ENCODE results near the gene AFDN. TPM values are rescaled to one million over a fixed set of nuclear protein-coding genes. Genes with fewer than 3 reads are reported as not detected.
A peak's percentile ranks its signal among the peaks of the same experiment; 100 is the strongest.

Gene AFDN
- total and polyA plus RNA-seq, 8 donors = 137 to 422 (median 284) TPM

DNA sequence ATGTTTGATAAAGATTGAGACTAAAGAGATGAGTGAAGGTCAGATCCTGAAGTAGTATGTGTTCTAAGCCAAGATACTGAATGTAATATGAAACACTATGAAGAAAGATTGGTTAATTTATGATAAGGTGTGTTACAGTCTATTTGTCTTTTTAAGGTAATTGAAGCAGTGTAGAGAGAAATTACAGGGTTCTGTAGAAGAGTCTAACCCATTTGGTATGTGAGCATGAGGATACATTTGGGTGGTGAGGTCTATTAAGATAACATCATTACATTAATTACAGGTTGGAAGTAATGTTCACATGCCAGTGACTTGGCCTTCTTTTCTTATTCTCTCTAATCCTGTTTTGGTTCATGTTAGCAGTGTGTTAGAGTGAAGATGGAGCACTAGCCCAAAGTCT is 61.4 kb downstream of the AFDN start:
- no peak overlapping the region for H3K4me3 ChIP-seq
- H3K9me3 ChIP-seq = no peaks in the 10 kb centered on the region
- H3K27ac ChIP-seq = no peak overlapping the region
- no peaks in the 10 kb centered on the region for H3K4me1 ChIP-seq
- no peaks in the 10 kb centered on the region for H3K27me3 ChIP-seq
- ATAC-seq (no peak), DNase-seq (no peak)
- peaks cover 0 to 21% of the 10 kb centered on the region in 2 donors for H3K36me3 ChIP-seq
- intact Hi-C loops (cut with DNase I) = no loop called here
- TF ChIP-seq, protein P1, sequence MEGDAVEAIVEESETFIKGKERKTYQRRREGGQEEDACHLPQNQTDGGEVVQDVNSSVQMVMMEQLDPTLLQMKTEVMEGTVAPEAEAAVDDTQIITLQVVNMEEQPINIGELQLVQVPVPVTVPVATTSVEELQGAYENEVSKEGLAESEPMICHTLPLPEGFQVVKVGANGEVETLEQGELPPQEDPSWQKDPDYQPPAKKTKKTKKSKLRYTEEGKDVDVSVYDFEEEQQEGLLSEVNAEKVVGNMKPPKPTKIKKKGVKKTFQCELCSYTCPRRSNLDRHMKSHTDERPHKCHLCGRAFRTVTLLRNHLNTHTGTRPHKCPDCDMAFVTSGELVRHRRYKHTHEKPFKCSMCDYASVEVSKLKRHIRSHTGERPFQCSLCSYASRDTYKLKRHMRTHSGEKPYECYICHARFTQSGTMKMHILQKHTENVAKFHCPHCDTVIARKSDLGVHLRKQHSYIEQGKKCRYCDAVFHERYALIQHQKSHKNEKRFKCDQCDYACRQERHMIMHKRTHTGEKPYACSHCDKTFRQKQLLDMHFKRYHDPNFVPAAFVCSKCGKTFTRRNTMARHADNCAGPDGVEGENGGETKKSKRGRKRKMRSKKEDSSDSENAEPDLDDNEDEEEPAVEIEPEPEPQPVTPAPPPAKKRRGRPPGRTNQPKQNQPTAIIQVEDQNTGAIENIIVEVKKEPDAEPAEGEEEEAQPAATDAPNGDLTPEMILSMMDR (IDR thresholded peaks at IDR 0.05) = no peak

DNA sequence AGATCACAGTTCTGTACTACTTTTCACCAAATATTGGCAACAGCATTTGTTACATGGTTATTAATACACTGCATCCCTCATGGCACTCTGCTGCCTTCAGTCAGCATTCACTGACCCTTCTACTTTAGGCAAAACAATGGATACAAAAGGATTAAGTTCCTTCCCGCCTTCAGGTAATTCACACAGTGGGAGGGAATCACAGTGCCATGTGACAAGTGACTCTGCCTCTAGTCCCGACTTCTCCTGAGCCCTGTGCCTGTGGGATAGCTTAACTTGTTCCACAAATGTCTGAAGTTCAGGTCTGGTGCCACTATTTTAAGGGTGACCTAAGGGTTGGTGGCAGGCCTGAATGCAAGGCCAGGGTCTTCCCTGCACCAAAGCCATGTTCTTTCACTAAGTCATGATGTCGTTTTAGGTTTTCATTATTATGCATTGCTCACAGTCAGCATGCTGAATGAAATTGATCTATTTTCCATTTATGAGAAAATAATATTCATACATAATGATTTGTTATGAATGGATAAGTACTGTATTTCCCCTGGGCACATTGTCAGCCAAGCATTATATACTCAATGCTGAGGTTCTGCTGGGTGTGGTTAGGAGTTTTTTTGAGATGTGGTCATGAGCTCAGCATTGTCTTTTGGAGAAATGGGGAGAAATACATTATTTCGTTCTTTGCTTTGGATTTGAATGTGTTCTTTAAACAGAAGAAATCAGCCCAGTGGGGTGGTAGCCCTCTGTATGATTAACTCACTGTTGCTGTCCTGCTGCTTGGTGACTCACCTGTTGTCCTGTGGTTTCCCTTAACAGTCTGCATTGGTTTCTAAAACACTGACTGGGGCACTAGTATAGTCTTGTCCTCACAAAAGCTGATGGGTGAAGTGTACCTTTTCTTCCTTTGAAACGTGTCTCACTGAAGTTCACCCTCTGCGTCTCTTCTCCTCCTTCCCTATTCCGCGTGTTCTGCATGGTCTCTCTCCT is 66.4 kb downstream of the AFDN start:
- intact Hi-C loops (cut with DNase I) = no loop called here
- Histone ChIP-seq H3K9me3 (no peaks in the 10 kb centered on the region), H3K4me1 (no peaks in the 10 kb centered on the region), H3K27ac (no peak overlapping the region), H3K36me3 (peaks cover 0 to 18% of the 10 kb centered on the region in 2 donors), H3K27me3 (no peaks in the 10 kb centered on the region), H3K4me3 (no peak overlapping the region)
- ATAC-seq (peak; percentile 60), DNase-seq (no peak)
- TF ChIP-seq, protein P1 (IDR thresholded peaks at IDR 0.05) = no peak

DNA sequence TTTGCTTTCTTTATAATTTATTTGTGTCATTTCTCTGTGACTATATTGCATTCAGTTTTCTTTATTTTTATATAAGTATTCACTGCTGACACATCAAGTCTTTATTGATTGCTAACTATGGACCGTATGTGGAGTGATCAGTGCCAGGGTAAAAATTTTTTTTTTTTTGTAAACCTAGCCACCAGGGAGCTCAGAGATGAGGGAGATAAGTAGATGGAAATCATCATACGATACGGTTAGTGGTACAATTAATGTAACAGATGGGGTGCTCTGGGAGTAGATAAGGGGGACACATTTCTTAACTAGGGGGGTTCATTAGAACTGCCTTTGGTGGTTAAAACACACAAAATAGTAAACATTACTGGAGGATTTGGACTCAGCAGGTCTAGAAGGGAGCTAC is 68.3 kb downstream of the AFDN start:
- H3K27ac ChIP-seq = peak overlapping the region in 1 of 2 donors; percentile 15

DNA sequence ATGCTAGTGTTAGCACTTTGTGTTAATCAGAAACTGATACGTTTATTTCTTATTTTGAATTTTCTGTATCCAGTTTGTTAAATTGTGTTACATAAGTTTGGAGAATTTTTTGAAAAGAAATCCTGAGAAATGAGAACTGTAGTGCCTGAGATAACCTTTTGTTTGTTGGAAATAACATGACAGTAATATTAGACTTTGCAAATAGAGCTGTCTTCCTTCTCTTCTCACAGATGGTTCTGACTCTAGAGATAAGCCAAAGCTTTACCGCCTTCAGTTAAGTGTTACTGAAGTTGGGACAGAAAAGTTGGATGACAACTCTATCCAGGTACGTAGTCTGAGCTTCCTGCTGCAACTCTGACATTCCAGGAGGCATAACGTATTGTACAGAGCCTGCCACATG is 69.9 kb downstream of the AFDN start:
- no peaks in the 10 kb centered on the region for H3K4me1 ChIP-seq
- TF ChIP-seq, protein P1 (IDR thresholded peaks at IDR 0.05) = no peak
- H3K36me3 ChIP-seq = peaks cover 0 to 12% of the 10 kb centered on the region in 2 donors
- H3K4me3 ChIP-seq = no peak overlapping the region
- DNase-seq (no peak), ATAC-seq (no peak)
- intact Hi-C loops (cut with DNase I) = no loop called here
- no peak overlapping the region for H3K27ac ChIP-seq
- no peaks in the 10 kb centered on the region for H3K9me3 ChIP-seq
- H3K27me3 ChIP-seq = no peaks in the 10 kb centered on the region

More for the DNA sequence above, 68.3 kb downstream of the AFDN start:
- Histone ChIP-seq H3K4me1 (no peaks in the 10 kb centered on the region), H3K4me3 (no peak overlapping the region), H3K27me3 (no peaks in the 10 kb centered on the region), H3K36me3 (peaks cover 0 to 18% of the 10 kb centered on the region in 2 donors), H3K9me3 (no peaks in the 10 kb centered on the region)
- TF ChIP-seq, protein P1 (IDR thresholded peaks at IDR 0.05) = no peak
- no peak for DNase-seq
- intact Hi-C loops (cut with DNase I) = no loop called here
- ATAC-seq = no peak

DNA sequence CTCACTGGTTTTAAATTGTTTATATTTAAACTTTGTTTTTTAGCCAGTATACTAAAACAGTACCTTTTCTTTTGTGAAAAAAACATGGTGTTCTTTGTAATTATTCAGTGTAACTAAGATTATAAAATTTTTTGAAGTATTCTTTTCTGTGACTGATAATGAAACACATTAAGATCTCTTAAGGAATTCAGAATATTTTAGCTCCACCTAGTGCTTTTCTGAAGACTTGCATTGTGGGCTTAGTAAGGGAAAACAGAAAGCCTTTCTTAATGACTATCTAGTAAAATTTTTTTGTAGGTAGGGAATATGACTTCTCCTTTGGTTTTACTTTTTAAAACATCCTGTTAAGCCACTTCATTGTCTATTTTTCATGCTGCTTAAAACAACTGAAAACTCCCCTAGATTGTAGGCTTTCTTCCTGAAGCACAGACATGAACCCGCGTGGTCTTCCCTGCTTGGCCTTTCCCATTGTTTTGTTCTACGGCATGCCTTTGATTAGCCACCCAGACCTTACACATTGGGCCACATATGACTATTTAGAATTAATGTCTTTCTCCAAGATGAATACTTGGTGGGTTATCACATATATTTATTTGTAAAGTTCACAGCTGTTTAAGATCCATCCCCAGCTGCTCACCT is 72.1 kb downstream of the AFDN start:
- Histone ChIP-seq H3K27me3 (no peaks in the 10 kb centered on the region), H3K27ac (no peak overlapping the region), H3K4me1 (no peaks in the 10 kb centered on the region), H3K9me3 (no peaks in the 10 kb centered on the region), H3K36me3 (peaks cover 0 to 17% of the 10 kb centered on the region in 2 donors), H3K4me3 (no peak overlapping the region)
- intact Hi-C loops (cut with DNase I) = no loop called here
- TF ChIP-seq, protein P1 (IDR thresholded peaks at IDR 0.05) = peak; percentile 67 to 78
- ATAC-seq (peak; percentile 75), DNase-seq (peak in 1 of 4 donors; percentile 30)
